Naive thymus-derived CD4-positive, alpha-beta T cell (primary cell): Measurements from ENCODE around the gene OR52E4. TPM values are rescaled to one million over a fixed set of nuclear protein-coding genes. Genes with fewer than 3 reads are reported as not detected.

Experiments
- ATAC-seq: fragments of 150-1000 bp; cut with Tn5 transposase; 2 replicates; pipeline ENCODE4 v1.10.0; 2021; ENCODE audit warnings: mild to moderate bottlenecking, moderate library complexity
- CTCF ChIA-PET: fragments of 350-600 bp; sonication (Branson Sonifier 250); formaldehyde crosslinking; loops from one replicate; lab custom pipeline; 2021; ENCODE audit warnings: antibody characterized with exemption; lab: Charles Lee
- POLR2A ChIA-PET: fragments of 350-600 bp; sonication (Branson Sonifier 250); formaldehyde crosslinking; loops from one replicate; lab custom pipeline; 2021; ENCODE audit warnings: antibody characterized with exemption, inconsistent platforms; lab: Charles Lee
- DNase-seq, 9 donors: peaks; one replicate each; pipeline versions ENCODE4 v3.0.0 to v3.0.0-alpha.2; 2020 to 2022; ENCODE audit warnings: mixed read lengths in 1 of 9
- H3K27ac ChIP-seq: one replicate; pipeline ENCODE4 v1.7.0; 2013; ENCODE audit warnings: mild to moderate bottlenecking, low read depth, low read length, moderate library complexity
- H3K27me3 ChIP-seq, 2 donors: one replicate each; pipeline ENCODE4 v1.7.0; 2013; ENCODE audit warnings: low read length in 2 of 2, mild to moderate bottlenecking in 2 of 2, moderate library complexity in 2 of 2; ENCODE audit not compliant: control insufficient read depth in 2 of 2, insufficient read depth in 2 of 2
- H3K36me3 ChIP-seq, 3 experiments: 1 replicate in 2 of 3; 2 replicates in 1 of 3; pipeline ENCODE4 v1.7.0; 2013; ENCODE audit warnings: low read length in 3 of 3, mild to moderate bottlenecking in 3 of 3, moderate library complexity in 1 of 3; ENCODE audit not compliant: insufficient read depth in 3 of 3, control insufficient read depth in 2 of 3
- H3K4me1 ChIP-seq, 2 donors: one replicate each; pipeline ENCODE4 v1.7.0; 2013; ENCODE audit warnings: low read length in 2 of 2, mild to moderate bottlenecking in 2 of 2, moderate library complexity in 1 of 2; ENCODE audit not compliant: control insufficient read depth in 2 of 2, insufficient read depth in 2 of 2
- H3K4me3 ChIP-seq: 2 replicates; pipeline ENCODE4 v1.7.0; 2013; ENCODE audit warnings: mild to moderate bottlenecking, low read length
- H3K9me3 ChIP-seq, 3 experiments: 1 replicate in 2 of 3; 2 replicates in 1 of 3; pipeline ENCODE4 v1.7.0; 2013; ENCODE audit warnings: low read length in 3 of 3; ENCODE audit not compliant: control insufficient read depth in 2 of 3
- H3K27ac Mint-ChIP-seq, 9 donors: one replicate each; pipeline ENCODE4 v1.8.0; 2020 to 2022; ENCODE audit warnings: mixed read lengths in 9 of 9, mild to moderate bottlenecking in 8 of 9, moderate library complexity in 5 of 9, inconsistent platforms in 2 of 9
- H3K27me3 Mint-ChIP-seq, 5 donors: one replicate each; pipeline ENCODE4 v1.8.0; 2021 to 2022; ENCODE audit warnings: mixed read lengths in 5 of 5, mild to moderate bottlenecking in 1 of 5
- H3K36me3 Mint-ChIP-seq, 5 donors: one replicate each; pipeline ENCODE4 v1.8.0; 2020 to 2022; ENCODE audit warnings: mixed read lengths in 5 of 5, mild to moderate bottlenecking in 3 of 5, inconsistent platforms in 1 of 5
- H3K4me1 Mint-ChIP-seq, 7 donors: one replicate each; pipeline ENCODE4 v1.8.0; 2020 to 2022; ENCODE audit warnings: mixed read lengths in 7 of 7, mild to moderate bottlenecking in 3 of 7, inconsistent platforms in 1 of 7
- H3K4me3 Mint-ChIP-seq, 10 donors: one replicate each; pipeline ENCODE4 v1.8.0; 2020 to 2022; ENCODE audit warnings: mild to moderate bottlenecking in 10 of 10, mixed read lengths in 10 of 10, moderate library complexity in 6 of 10, inconsistent platforms in 2 of 10
- H3K9me3 Mint-ChIP-seq, 11 donors: one replicate each; pipeline ENCODE4 v1.8.0; 2020 to 2022; ENCODE audit warnings: mixed read lengths in 11 of 11, mild to moderate bottlenecking in 4 of 11, inconsistent platforms in 1 of 11, moderate library complexity in 1 of 11
- intact Hi-C, 2 donors: fragments of 100-400 bp; cut with micrococcal nuclease; formaldehyde crosslinking; loops; one replicate each; pipeline ENCODE4 v1.15.1; 2023
- polyA plus RNA-seq, 2 donors: library from polyadenylated mRNA; unstranded; fragments of 300-500 nt; fragmentation: Illumina TruSeq; gene quantifications; one replicate each; pipeline ENCODE4 v1.2.3, GENCODE V29; 2021
- total RNA-seq, 6 experiments: library from RNA in 5 of 6; stranded (reverse) in 5 of 6; gene quantifications; 1 replicate in 5 of 6; 2 replicates in 1 of 6; pipeline ENCODE4 v1.2.3 and lab custom pipeline; 2021 to 2026

Gene OR52E4
- total and polyA plus RNA-seq, 7 experiments from 2014 or later: not detected

GRCh38 chr11:5891216-5891800 lies 10.9 kb downstream of the OR52E4 start:
- ATAC-seq (no peak), DNase-seq (peak in 3 of 9 donors; percentile 0 to 10 (median 1))
- no peak overlapping the region for H3K4me3 ChIP-seq
- intact Hi-C loops: loop anchor here (1.0 to 10.0 kb wide), 7 partner anchors 209 to 1705 kb away; partner anchors contain the start of gene OR51D1 (in 1 of the 2)
- no peaks in the 10 kb centered on the region for H3K36me3 Mint-ChIP-seq
- H3K9me3 ChIP-seq: no peaks in the 10 kb centered on the region
- ChIA-PET POLR2A (no interaction called here), CTCF (interaction anchor here (0.6 to 1.2 kb wide), 4 partner anchors 27 to 416 kb away, joined by 3 to 4 read pairs (median 3); partner anchors contain the start of gene TRIM5)
- H3K4me1 Mint-ChIP-seq: no peaks in the 10 kb centered on the region
- H3K27ac Mint-ChIP-seq: no peak overlapping the region
- H3K4me3 Mint-ChIP-seq: no peak overlapping the region
- no peaks in the 10 kb centered on the region for H3K9me3 Mint-ChIP-seq
- H3K4me1 ChIP-seq: no peaks in the 10 kb centered on the region
- H3K27me3 ChIP-seq: peaks cover 5% of the 10 kb centered on the region in 2 donors
- no peaks in the 10 kb centered on the region for H3K36me3 ChIP-seq
- H3K27ac ChIP-seq: no peak overlapping the region
- peaks cover 7 to 27% (median 20%) of the 10 kb centered on the region in 5 donors for H3K27me3 Mint-ChIP-seq

- Mint-ChIP-seq H3K4me3 (no peak within 1 kb of the TSS), H3K9me3 (no peaks in the 10 kb centered on the region), H3K4me1 (no peaks in the 10 kb centered on the region), H3K27ac (no peak within 1 kb of the TSS), H3K27me3 (peaks cover 0 to 23% (median 13%) of the 10 kb centered on the region in 5 donors), H3K36me3 (no peaks in the 10 kb centered on the region)
- intact Hi-C loops: loop anchor here (5.0 to 10.0 kb wide), 3 partner anchors 211 to 766 kb away; no protein-coding TSS in a partner anchor
- ATAC-seq (no peak), DNase-seq (no peak)
- no peaks in the 10 kb centered on the region for H3K9me3 ChIP-seq
- H3K27ac ChIP-seq: no peak within 1 kb of the TSS
- ChIA-PET POLR2A (no interaction called here), CTCF (interaction anchor here (0.6 kb wide), 1 partner anchor 768 kb away, joined by 4 read pairs; no protein-coding TSS in a partner anchor)
- H3K4me1 ChIP-seq: no peaks in the 10 kb centered on the region
- peaks cover 0 to 5% of the 10 kb centered on the region in 2 donors for H3K27me3 ChIP-seq
- H3K36me3 ChIP-seq: no peaks in the 10 kb centered on the region
- no peak within 1 kb of the TSS for H3K4me3 ChIP-seq
Measured at GRCh38 chr11:5892908-5893307, 12.5 kb downstream of the OR52E4 start, which contains the start of gene OR52E5. Gene OR52E5, plus strand, starts transcription at chr11:5893208. Its CDS starts 7,569 bp downstream, at chr11:5900777.

GRCh38 chr11:5899534-5899933 lies 19.1 kb downstream of the OR52E4 start:
- Mint-ChIP-seq H3K27ac (no peak overlapping the region), H3K4me1 (no peaks in the 10 kb centered on the region), H3K27me3 (peaks cover 0 to 20% (median 2%) of the 10 kb centered on the region in 5 donors), H3K9me3 (no peaks in the 10 kb centered on the region), H3K36me3 (no peaks in the 10 kb centered on the region), H3K4me3 (no peak overlapping the region)
- ChIA-PET POLR2A (no interaction called here), CTCF (no interaction called here)
- intact Hi-C loops: loop anchor here in 1 of 2 donors (10.0 kb wide), 1 partner anchor 425 kb away; no protein-coding TSS in a partner anchor
- Histone ChIP-seq H3K27ac (no peak overlapping the region), H3K9me3 (no peaks in the 10 kb centered on the region), H3K36me3 (no peaks in the 10 kb centered on the region), H3K4me1 (no peaks in the 10 kb centered on the region), H3K4me3 (no peak overlapping the region), H3K27me3 (no peaks in the 10 kb centered on the region)
- ATAC-seq (no peak), DNase-seq (no peak)

DNA sequence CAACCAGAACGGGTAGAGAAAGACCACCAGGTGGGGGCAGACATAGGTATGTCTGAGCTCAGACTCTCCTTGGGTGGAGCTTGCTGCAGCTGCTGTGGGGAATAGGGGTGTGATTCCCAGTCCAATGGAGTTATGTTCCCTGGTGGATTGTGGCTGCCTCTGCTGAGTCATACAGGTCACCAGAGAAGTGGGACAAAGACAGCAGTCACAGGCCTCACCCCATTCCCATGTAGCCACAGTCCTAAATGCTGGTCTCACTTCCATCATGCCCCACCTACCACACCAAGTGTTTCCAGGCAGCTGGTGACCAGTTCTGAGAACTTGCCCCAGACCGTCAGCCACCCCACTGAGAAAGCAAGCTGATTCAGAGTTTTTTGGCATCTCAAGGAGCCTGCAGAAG lies 30.1 kb downstream of the OR52E4 start:
- H3K27me3 ChIP-seq: no peaks in the 10 kb centered on the region
- no peak overlapping the region for H3K27ac Mint-ChIP-seq
- H3K4me1 Mint-ChIP-seq: no peaks in the 10 kb centered on the region
- intact Hi-C loops: no loop called here
- no peak overlapping the region for H3K4me3 ChIP-seq
- H3K4me3 Mint-ChIP-seq: no peak overlapping the region
- ChIA-PET CTCF (no interaction called here), POLR2A (no interaction called here)
- H3K27me3 Mint-ChIP-seq: peaks cover 0 to 54% (median 47%) of the 10 kb centered on the region in 5 donors
- no peaks in the 10 kb centered on the region for H3K36me3 ChIP-seq
- H3K9me3 ChIP-seq: no peaks in the 10 kb centered on the region
- H3K36me3 Mint-ChIP-seq: peaks cover 0 to 4% (median 0%) of the 10 kb centered on the region in 5 donors
- no peak for DNase-seq
- ATAC-seq: no peak
- no peak overlapping the region for H3K27ac ChIP-seq
- H3K4me1 ChIP-seq: no peaks in the 10 kb centered on the region
- H3K9me3 Mint-ChIP-seq: peaks cover 0 to 24% (median 6%) of the 10 kb centered on the region in 11 donors

DNA sequence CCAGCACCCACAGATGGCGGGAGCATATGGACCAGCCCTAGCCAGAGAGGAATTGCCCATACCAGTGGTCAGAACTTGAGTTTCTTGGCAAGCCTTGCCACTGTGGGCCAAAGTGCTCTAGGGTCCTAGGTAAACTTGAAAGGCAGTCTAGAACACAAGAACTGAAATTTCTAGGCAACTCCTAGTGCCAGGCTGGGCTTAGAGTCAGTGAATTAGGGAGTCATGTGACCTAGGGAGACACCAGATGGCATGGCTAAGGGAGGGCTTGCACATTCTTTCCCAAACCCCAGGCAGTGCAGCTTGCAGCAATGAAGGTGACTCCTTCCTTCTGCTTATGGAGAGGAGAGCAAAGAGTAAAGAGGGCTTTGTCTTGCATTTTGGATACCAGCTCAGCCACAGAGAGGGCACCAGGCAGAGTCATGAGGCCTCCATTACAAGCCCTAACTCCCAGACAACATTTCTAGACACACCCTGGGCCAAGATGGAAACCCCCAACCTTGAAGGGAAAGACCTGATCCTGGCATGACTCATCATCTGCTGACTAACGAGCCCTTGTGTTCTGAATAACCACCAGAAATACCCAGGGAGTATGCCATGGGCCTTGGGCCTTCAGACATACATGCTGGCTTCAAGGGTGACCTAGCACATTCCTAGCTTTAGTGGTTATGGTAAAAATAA lies 42.5 kb downstream of the OR52E4 start:
- DNase-seq (no peak), ATAC-seq (no peak)
- intact Hi-C loops: no loop called here
- Histone ChIP-seq H3K4me1 (no peaks in the 10 kb centered on the region), H3K9me3 (no peaks in the 10 kb centered on the region), H3K27ac (no peak overlapping the region), H3K4me3 (no peak overlapping the region), H3K27me3 (no peaks in the 10 kb centered on the region), H3K36me3 (no peaks in the 10 kb centered on the region)
- no peak overlapping the region for H3K27ac Mint-ChIP-seq
- no peak overlapping the region for H3K4me3 Mint-ChIP-seq
- ChIA-PET POLR2A (no interaction called here), CTCF (no interaction called here)
- H3K9me3 Mint-ChIP-seq: peaks cover 0 to 45% (median 19%) of the 10 kb centered on the region in 11 donors
- no peaks in the 10 kb centered on the region for H3K4me1 Mint-ChIP-seq
- H3K27me3 Mint-ChIP-seq: peaks cover 0 to 10% (median 0%) of the 10 kb centered on the region in 5 donors
- no peaks in the 10 kb centered on the region for H3K36me3 Mint-ChIP-seq

- no peak overlapping the region for H3K27ac ChIP-seq
- no peak for ATAC-seq
- intact Hi-C loops: no loop called here
Measured at GRCh38 chr11:5923427-5923776, 43.0 kb downstream of the OR52E4 start.

More at GRCh38 chr11:5923427-5923776, 43.0 kb downstream of the OR52E4 start:
- ChIA-PET POLR2A (no interaction called here), CTCF (no interaction called here)
- Mint-ChIP-seq H3K36me3 (no peaks in the 10 kb centered on the region), H3K27ac (no peak overlapping the region), H3K4me3 (no peak overlapping the region), H3K9me3 (peaks cover 1 to 48% (median 19%) of the 10 kb centered on the region in 11 donors), H3K27me3 (peaks cover 0 to 11% (median 0%) of the 10 kb centered on the region in 5 donors), H3K4me1 (no peaks in the 10 kb centered on the region)
- no peaks in the 10 kb centered on the region for H3K4me1 ChIP-seq
- DNase-seq: no peak
- H3K27me3 ChIP-seq: no peaks in the 10 kb centered on the region
- no peaks in the 10 kb centered on the region for H3K9me3 ChIP-seq
- no peaks in the 10 kb centered on the region for H3K36me3 ChIP-seq
- no peak overlapping the region for H3K4me3 ChIP-seq
